ENCODE measurements around the gene TMEM63B. TPM values are rescaled to one million over a fixed set of nuclear protein-coding genes. Genes with fewer than 3 reads are reported as not detected.
"Not testable (repeated sequence)": the region's sequence is repeated elsewhere in the genome, so short reads cannot be mapped to it uniquely, and the experiment has no call there.

TMEM63B gene
- total RNA-seq, 2 donors from 2014 or later, result 12.4 TPM

DNA sequence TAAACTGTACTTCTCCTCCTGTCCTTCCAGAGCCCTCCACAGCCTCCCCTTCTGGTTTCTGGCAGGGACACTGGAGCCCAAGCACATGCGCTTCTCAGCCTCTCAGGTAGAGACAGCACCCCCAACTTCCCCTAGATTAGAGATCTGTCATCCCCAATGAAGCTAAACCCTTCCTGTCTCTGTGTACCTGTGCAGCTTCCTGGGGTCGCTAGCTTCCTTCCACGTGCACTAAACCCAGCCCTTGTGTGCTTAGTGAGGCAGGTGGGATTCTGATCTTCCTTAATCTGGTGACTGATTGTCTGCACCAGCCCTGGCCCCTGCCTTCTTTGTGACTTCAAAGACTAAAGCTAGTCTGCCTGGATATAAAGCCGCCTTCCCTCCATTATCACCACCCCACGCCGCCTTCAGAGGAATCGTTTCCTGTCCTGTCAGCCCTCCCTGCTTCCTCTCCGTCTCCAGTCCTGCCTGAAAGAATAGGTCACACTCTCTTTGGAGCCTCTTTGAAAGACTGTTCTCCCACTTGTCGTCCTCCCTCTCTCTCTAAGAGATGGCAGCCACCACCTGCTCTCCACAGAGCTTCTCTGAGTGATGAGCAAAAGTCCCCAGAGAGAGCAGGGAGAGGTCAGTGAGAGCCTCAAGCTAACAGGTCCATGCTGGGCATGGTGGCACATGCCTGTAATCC, 58.7 kb downstream of the TMEM63B start:
- no peaks in the 10 kb centered on the region for H3K36me3 Mint-ChIP-seq
- ATAC-seq (no peak), DNase-seq (ENCODE audit: low spot score in 2 of 2) (no peak)
- H3K27ac Mint-ChIP-seq, result peak overlapping the region; percentile 64 to 85
- H3K9me3 Mint-ChIP-seq, result no peaks in the 10 kb centered on the region

DNA sequence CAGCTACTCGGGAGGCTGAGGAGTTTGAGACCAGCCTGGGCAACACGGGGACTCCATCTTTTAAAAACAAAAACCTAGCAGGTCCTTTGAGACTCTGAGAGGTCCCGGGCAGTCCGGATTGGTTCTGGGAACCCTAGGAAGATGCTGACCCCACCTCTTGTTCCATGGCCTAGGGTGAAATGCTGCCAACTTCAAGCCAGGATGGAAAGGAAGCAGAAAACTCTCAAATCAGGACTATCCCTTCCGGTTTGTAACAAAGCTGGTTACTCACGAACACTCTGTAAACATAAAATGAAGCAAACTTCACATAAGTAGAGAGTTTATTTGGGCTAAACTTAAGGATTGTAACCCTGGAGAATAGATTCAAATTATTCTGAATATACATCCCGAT, 59.3 kb downstream of the TMEM63B start:
- no peak for ATAC-seq
- no peak for DNase-seq (ENCODE audit: low spot score in 2 of 2)
- H3K9me3 Mint-ChIP-seq, result no peaks in the 10 kb centered on the region
- H3K27ac Mint-ChIP-seq, result peak overlapping the region in 1 of 2 donors; percentile 64
- H3K36me3 Mint-ChIP-seq, result no peaks in the 10 kb centered on the region

DNA sequence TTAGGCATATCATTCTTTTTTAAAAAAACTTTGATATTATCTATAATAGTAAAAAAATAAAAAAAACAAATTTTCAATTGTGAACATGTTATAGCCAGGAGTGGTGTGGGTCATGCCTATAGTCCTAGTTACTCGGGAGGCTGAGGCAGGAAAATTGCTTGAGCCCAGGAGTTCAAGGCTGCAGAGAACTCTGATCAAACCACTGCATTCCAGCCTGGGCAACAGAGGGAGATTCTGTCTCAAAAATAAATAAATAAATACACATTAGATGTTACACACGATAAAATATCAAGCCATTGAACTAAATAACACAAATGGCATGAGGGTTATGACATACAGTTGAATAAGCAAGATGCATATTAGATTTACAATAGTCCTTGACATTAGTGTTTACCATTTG, 61.5 kb downstream of the TMEM63B start:
- Mint-ChIP-seq H3K36me3 (no peaks in the 10 kb centered on the region), H3K27ac (no peak overlapping the region), H3K9me3 (no peaks in the 10 kb centered on the region)
- no peak for DNase-seq (ENCODE audit: low spot score in 2 of 2)
- ATAC-seq, result no peak

DNA sequence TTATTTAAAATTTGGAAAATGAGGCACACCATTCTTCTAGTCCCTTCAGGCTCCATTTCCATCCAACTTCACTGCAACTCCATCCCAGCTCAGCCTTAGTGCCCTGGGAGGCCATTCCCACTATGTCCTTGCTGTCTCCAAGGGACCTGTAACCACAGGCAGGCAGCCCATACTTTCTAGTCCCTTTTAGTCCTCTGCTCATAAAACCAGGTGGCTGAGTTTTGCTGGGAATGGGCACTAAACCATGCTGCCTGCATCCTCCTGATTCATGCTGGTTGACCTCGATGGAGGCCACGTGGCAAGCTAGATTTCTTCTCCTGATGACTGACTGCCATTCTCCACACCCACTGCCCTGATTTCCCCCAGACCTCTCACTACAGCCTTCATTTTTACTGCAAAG, 61.9 kb downstream of the TMEM63B start:
- DNase-seq (ENCODE audit: low spot score in 2 of 2) (no peak), ATAC-seq (no peak)
- H3K27ac Mint-ChIP-seq, result no peak overlapping the region
- no peaks in the 10 kb centered on the region for H3K9me3 Mint-ChIP-seq
- no peaks in the 10 kb centered on the region for H3K36me3 Mint-ChIP-seq

DNA sequence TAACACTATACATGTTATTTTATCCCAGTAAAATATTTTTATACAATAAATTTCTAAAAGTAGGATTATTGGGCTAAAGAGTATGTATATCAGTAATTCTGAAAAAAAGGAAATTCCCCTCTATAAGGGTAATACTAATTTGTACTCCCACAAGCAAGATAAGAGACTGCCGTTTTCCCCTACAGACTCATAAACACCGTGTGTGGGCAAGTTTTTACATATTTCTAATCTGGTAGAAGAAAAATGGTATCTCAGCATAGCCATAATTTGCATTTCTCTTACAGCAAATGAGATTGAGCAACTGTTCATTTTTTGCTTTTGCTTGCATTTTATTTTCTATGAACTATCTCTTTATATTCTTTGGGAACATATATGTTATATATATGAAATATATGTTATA, 63.4 kb downstream of the TMEM63B start:
- DNase-seq (ENCODE audit: low spot score in 2 of 2) (no peak), ATAC-seq (peak; percentile 60 to 69)
- Mint-ChIP-seq H3K9me3 (no peaks in the 10 kb centered on the region), H3K27ac (no peak overlapping the region), H3K36me3 (no peaks in the 10 kb centered on the region)

DNA sequence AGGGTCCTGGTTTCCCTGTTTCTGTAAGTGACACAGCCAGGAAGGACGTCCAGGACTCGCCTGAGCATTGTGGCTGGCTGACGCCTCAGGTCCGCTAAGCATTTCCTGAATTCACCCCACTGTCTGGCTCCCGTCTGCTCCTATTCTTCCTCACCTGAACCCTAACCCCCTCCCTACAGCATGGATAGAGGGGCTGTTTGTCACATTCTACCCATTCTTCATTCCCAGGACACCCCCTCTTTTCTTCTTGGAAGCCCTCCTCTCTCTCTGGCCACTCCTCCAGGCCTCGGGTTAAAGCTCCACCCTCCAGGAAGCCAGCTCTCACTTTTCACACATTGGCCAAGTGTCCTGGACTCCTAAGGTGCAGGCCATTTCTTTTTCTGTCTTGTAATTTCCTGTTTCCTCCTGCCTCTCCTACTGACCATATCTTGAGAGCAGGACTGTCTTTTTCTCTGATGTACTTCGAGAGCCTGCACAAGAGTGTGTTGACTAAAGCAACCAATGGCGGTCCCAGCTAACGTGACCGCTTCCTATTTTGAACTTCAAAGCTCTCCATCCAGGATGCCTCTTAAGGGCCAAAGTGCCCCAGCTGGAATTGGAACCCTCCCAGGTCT, 65.2 kb downstream of the TMEM63B start:
- ATAC-seq, result no peak
- Mint-ChIP-seq H3K9me3 (no peaks in the 10 kb centered on the region), H3K27ac (peak overlapping the region in 1 of 2 donors; percentile 51), H3K36me3 (no peaks in the 10 kb centered on the region)
- no peak for DNase-seq (ENCODE audit: low spot score in 2 of 2)

DNA sequence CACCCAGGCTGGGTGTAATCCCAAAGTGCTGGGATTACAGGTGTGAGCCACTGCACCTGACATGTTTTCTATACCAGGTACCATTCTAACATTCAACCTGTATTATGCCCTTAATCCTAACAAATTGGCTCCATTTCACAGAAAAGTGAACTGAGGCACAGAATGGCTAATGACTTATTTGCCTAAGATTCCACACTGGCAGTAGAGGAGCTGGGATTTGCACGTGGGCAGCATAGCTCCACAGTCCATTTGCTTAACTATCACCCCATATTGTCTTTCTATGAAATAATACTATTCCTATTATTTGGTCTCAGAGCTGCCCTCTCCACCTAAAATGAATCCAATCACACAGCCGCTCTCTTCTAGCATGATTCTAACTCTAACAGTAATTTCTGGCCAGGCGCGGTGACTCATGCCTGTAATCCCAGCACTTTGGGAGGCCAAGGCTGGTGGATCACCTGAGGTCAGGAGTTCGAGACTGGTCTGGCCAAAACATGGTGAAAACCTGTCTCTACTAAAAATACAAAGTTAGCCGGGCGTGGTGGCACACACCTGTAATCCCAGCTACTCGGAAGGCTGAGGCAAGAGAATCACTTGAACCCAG, 66.1 kb downstream of the TMEM63B start:
- no peaks in the 10 kb centered on the region for H3K9me3 Mint-ChIP-seq
- H3K27ac Mint-ChIP-seq, result no peak overlapping the region
- H3K36me3 Mint-ChIP-seq, result no peaks in the 10 kb centered on the region

DNA sequence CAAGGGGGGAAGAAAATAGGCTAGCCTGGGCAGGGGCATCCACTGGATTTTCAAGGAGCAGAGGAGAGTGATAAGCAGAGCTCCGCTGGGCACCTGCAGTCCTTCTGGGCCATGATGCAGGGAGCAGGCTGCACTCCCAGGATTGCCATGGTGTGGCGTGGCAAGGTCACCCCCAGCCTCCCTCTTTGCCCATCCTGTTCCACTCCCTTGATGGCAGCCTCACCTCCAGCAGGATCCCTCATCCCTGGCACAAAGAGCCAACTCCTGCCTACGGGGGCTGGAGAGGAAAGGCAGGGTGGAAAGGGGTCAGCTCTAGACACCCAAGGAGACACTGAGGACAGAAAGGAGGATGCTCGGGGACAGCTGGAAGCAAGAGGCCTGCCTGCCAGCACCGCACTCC, 67.0 kb downstream of the TMEM63B start:
- H3K27ac Mint-ChIP-seq, result no peak overlapping the region
- no peaks in the 10 kb centered on the region for H3K36me3 Mint-ChIP-seq
- ATAC-seq, result no peak
- DNase-seq (ENCODE audit: low spot score in 2 of 2), result no peak
- no peaks in the 10 kb centered on the region for H3K9me3 Mint-ChIP-seq

More for the DNA sequence above, 66.1 kb downstream of the TMEM63B start:
- no peak for DNase-seq (ENCODE audit: low spot score in 2 of 2)
- ATAC-seq, result no peak

DNA sequence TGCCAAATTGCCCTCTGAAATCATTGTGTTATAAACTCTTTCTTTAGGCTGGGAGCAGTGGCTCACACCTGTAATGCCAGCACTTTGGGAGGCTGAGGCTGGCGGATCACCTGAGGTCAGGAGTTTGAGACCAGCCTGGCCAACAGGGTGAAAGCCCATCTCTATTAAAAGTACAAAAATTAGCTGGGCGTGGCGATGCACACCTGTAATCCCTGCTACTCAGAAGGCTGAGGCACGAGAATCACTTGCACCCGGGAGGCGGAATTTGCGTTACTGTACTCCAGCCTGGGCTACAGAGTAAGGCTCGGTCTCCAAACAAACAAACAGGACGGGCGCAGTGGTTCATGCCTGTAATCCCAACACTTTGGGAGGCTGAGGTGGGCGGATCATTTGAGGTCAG, 69.0 kb downstream of the TMEM63B start:
- ATAC-seq; H3K36me3 Mint-ChIP-seq; DNase-seq (ENCODE audit: low spot score in 2 of 2); H3K9me3 Mint-ChIP-seq; H3K27ac Mint-ChIP-seq: not testable (repeated sequence)

DNA sequence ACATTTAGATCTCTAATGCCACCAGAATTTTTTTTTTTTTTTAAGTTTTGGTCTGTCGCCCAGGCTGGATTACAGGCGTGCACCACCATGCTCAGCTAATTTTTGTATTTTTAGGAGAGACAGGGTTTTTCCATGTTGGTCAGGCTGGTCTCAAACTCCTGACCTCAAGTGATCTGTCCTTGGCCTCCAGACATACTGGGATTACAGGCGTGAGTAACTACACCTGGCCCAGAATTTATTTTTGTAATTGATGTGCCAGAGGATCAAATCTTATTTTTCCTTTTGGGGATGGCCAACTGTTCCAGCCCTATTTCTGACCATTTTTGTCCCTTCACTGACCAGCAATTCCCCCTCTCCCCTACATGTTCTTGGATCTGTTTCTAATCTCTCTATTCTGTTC, 71.3 kb downstream of the TMEM63B start:
- Mint-ChIP-seq H3K36me3 (no peaks in the 10 kb centered on the region), H3K27ac (no peak overlapping the region), H3K9me3 (no peaks in the 10 kb centered on the region)
- DNase-seq (ENCODE audit: low spot score in 2 of 2) (no peak), ATAC-seq (no peak)

DNA sequence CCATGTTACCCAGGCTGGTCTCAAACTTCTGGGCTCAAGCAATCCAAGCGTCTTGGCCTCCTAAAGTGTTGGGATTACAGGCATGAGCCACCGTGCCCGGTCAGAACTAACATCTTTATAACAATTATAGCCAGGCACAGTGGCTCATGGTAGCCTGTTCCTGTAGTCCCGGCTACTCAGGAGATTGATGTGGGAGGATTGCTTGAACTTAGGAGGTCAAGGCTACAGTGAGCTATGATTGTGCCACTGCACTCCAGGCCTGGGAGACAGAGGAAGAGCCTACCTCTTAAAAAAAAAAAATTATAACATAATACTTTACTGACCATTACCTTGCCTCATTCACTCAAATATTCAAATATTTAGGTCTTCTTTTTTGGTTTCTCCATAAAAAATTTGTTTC, 72.5 kb downstream of the TMEM63B start:
- DNase-seq (ENCODE audit: low spot score in 2 of 2) (no peak), ATAC-seq (no peak)
- H3K9me3 Mint-ChIP-seq, result no peaks in the 10 kb centered on the region
- no peaks in the 10 kb centered on the region for H3K36me3 Mint-ChIP-seq
- H3K27ac Mint-ChIP-seq, result no peak overlapping the region

DNA sequence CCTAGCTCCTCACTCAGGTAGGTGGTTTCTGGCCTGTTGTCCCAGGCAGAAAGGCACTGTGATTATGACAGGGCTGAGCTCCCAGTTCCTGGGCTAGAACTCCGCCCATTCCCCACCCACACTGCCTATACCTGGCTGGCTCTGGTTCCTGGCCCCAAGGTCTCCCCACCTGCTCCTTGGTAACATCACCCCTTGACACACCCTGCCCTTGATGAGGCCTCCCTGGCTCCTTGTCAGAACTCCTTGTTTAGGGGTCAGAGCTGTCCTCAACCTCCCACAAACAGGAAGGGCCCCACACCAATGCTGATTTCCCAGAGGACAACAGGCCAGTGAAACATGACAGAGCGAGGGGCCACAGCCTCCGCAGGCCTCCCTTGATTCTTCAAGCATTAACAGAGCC, 73.8 kb downstream of the TMEM63B start:
- DNase-seq (ENCODE audit: low spot score in 2 of 2) (no peak), ATAC-seq (no peak)
- no peaks in the 10 kb centered on the region for H3K36me3 Mint-ChIP-seq
- no peak overlapping the region for H3K27ac Mint-ChIP-seq
- no peaks in the 10 kb centered on the region for H3K9me3 Mint-ChIP-seq

DNA sequence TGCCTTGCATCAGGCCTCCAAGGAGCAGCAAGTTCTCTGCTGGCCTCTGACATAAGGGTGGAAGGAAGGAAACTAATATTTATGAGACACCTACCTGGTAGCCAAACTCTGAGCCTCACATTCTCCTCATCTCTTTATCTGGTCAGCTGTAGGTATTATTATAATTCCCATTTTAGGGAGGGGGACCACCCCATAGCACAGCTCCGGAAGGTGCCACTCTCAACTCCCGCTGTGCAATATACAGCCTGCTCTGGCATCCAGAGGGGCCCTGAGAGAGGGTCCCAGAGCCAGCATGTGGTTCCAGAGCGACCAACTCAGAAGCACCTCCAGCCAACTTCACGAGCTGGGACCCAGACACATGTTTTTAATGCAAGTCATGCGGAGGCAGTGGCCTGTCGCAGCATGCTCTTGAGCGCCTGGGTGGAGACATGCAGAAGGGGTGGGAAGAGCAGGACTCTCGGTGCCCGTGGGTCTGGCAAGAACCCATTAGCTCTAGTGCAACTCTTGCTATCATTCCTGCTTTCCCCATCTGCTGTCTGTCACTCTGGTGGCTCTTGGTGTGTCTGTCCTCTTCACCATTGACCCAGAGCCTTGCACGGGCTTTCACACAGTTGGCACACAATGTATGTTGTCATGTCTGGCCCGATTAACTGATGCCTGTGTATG, 74.4 kb downstream of the TMEM63B start:
- H3K9me3 Mint-ChIP-seq, result no peaks in the 10 kb centered on the region
- no peak for DNase-seq (ENCODE audit: low spot score in 2 of 2)
- H3K27ac Mint-ChIP-seq, result no peak overlapping the region
- no peaks in the 10 kb centered on the region for H3K36me3 Mint-ChIP-seq
- no peak for ATAC-seq

DNA sequence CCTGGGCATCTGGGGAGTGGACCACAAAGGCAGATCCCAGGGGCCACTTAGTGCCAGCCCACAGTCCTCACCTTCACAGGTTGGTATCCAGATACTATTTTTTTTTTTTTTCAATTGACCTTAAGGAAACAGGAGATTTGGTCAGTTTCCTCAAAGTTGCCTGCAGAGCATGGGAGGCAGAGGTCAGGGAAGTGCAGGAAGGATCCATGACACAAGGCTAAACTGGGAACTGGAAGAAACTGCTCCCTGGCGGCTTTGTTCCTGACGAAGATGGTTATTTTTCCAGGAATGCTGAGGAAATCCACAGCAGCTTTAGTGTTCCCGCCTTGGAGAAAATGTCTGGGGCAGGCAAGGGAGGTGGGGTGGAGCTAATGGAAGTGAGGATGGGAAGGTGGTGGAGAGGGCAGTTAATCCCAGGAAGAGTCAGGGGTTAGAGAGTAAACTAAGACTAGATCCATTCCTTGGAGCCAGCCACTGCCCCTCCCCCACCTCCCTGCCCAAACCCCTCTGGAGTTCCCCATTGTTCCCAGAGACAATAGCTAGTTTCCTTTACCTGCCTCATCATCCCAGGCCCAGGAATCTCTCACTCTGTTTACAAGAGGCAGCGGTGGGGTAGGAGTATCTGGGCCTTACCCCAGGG, 75.1 kb downstream of the TMEM63B start:
- no peak for ATAC-seq
- no peaks in the 10 kb centered on the region for H3K36me3 Mint-ChIP-seq
- no peak for DNase-seq (ENCODE audit: low spot score in 2 of 2)
- no peaks in the 10 kb centered on the region for H3K9me3 Mint-ChIP-seq
- no peak overlapping the region for H3K27ac Mint-ChIP-seq

DNA sequence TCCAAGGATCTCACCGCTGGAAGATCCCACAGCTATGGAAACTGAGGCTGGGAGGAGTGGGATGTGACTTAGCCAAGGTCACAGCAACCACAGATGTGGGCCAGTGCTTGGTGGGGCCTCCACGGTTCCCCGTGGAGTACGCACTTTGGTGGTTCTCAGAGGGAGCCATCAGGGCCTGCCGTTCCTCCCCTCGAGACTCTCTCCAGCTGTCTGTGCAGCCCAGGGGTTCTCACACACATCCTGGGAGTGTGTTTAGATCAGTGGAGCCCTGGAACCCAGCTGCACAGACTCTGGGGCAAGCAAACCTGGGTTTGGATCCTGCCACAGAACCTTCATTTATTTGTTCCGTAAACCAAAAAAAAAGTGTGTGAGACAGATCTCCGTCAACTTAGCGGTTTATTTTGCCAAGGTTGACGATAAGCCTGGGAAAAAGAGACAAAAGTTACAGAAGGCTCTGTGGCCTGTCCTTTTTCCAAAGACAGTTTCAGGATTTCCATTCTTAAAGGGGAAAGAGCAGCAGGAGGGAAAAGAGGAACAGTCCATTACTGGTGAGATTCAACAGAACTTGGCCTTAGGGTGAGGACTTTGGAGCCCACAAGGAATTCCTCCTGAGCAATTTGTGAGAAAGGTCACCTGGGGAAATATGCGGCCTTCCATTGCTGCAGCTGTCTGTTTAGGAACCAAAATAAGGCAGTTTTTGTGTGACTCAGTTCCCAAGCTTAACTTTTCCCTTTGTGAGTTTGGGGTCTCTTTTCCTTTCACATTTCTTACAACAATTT, 75.8 kb downstream of the TMEM63B start:
- ATAC-seq (no peak), DNase-seq (ENCODE audit: low spot score in 2 of 2) (no peak)
- H3K36me3 Mint-ChIP-seq, result no peaks in the 10 kb centered on the region
- no peaks in the 10 kb centered on the region for H3K9me3 Mint-ChIP-seq
- no peak overlapping the region for H3K27ac Mint-ChIP-seq

DNA sequence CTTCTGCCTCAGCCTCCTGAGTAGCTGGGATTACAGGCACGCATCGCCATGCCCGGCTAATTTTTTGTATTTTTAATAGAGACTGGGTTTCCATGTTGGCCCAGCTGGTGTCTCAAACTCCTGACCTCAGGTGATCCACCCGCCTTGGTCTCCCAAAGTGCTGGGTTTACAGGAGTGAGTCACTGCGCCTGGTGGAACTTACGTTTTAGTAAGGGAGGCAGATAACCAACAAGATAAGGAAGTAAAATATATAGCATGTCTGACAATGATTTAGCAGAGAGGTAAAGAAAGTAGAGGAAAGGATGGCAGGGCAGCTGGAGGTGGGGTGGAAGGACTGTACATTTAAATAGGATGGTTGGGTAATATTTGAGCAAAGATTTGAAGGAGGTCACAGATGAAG, 76.6 kb downstream of the TMEM63B start:
- Mint-ChIP-seq H3K9me3 (no peaks in the 10 kb centered on the region), H3K27ac (no peak overlapping the region), H3K36me3 (no peaks in the 10 kb centered on the region)
- DNase-seq (ENCODE audit: low spot score in 2 of 2) (no peak), ATAC-seq (no peak)
